Epithelial cell of esophagus (primary cell): ENCODE measurements around the gene UCN3.

Source experiments
- DNase-seq: peaks from one replicate; pipeline ENCODE4 v3.0.0; 2010; ENCODE audit warnings: low read depth
- H3K4me3 ChIP-seq: 2 replicates; pipeline ENCODE4 v1.5.1; 2011; ENCODE audit warnings: mild to moderate bottlenecking, low read length, control low read depth
- CTCF ChIP-seq: IDR thresholded peaks from 2 replicates; pipeline ENCODE4 v1.5.1; 2011; ENCODE audit warnings: low read depth, mild to moderate bottlenecking, low read length, control low read depth, inconsistent platforms; ENCODE audit not compliant: insufficient read depth; ENCODE audit errors: missing control alignments

Gene UCN3

GRCh38 chr10:5418584-5418983, 53.8 kb downstream of the UCN3 start:
- no peak for TF ChIP-seq CTCF
- H3K4me3 ChIP-seq: no peak overlapping the region
- DNase-seq: no peak

GRCh38 chr10:5419466-5420094, 54.8 kb downstream of the UCN3 start:
- DNase-seq: no peak
- TF ChIP-seq CTCF: no peak
- H3K4me3 ChIP-seq: no peak overlapping the region

- H3K4me3 ChIP-seq: no peak overlapping the region
- DNase-seq: no peak
- TF ChIP-seq CTCF: no peak
Observed at GRCh38 chr10:5423771-5424170, 59.0 kb downstream of the UCN3 start.
